ENCODE results near the gene SPATA6. TPM values are rescaled to one million over a fixed set of nuclear protein-coding genes. Genes with fewer than 3 reads are reported as not detected.

SPATA6 gene
- total and polyA plus RNA-seq, 2 of the 8 experiments (the other 6 are each of a cell fraction or from before 2014, with no cell fraction given), result 2.4 to 17.2 TPM

- Histone ChIP-seq H3K23ac (ENCODE audit: insufficient read length) (no peak overlapping the region), H2AK5ac (ENCODE audit: low read depth, low read length) (no peak overlapping the region), H3K79me1 (ENCODE audit: low read depth, low read length) (no peaks in the 10 kb centered on the region), H3K9me3 (ENCODE audit: insufficient read depth in 2 of 2, low read depth in 1 of 2, low read length in 1 of 2) (no peaks in the 10 kb centered on the region), H2BK12ac (ENCODE audit: low read depth, low read length) (no peak overlapping the region), H2BK5ac (ENCODE audit: low read depth, low read length) (no peak overlapping the region; the same call in 1 of the 2 replicates), H3K27me3 (replicated peaks in 1 of 4; ENCODE audit: control insufficient read depth in 3 of 4, extremely low read depth in 1 of 4, insufficient read depth in 3 of 4, low read length in 3 of 4) (no peaks in the 10 kb centered on the region), H3K4me3 (ENCODE audit: extremely low read depth in 1 of 4, insufficient read depth in 2 of 4, low read depth in 3 of 4, low read length in 4 of 4) (no peak overlapping the region), H2BK20ac (ENCODE audit: low read length) (no peak overlapping the region), H3K79me2 (ENCODE audit: control insufficient read depth in 1 of 2, insufficient read depth in 2 of 2, low read length in 2 of 2) (no peaks in the 10 kb centered on the region), H3K4ac (replicated peaks; ENCODE audit: insufficient read length, low read depth, low read length) (peak overlapping the region; percentile 27), H2AFZ (ENCODE audit: low read length) (no peak overlapping the region), H3K4me1 (replicated peaks in 1 of 4; ENCODE audit: control insufficient read depth in 3 of 4, insufficient read depth in 4 of 4, low read length in 3 of 4) (peaks cover 0 to 18% (median 8%) of the 10 kb centered on the region in 4 experiments; a peak in 5 of 7 replicates), H3K14ac (ENCODE audit: insufficient read length) (no peak overlapping the region), H4K91ac (replicated peaks; ENCODE audit: insufficient read length, low read length) (peak overlapping the region; percentile 45), H4K8ac (ENCODE audit: extremely low read depth, insufficient read depth, low read length) (no peak overlapping the region), H3K27ac (ENCODE audit: low read depth, low read length) (no peak overlapping the region), H3K56ac (replicated peaks; ENCODE audit: insufficient read length, low read depth, low read length) (no peak overlapping the region), H3K9ac (replicated peaks in 1 of 4; ENCODE audit: extremely low read depth in 1 of 4, low read depth in 3 of 4, low read length in 3 of 4) (no peak overlapping the region), H3K23me2 (ENCODE audit: low read depth, low read length) (no peaks in the 10 kb centered on the region), H3K18ac (ENCODE audit: extremely low read depth, low read length) (no peak overlapping the region), H3K36me3 (ENCODE audit: control insufficient read depth in 2 of 4, insufficient read depth in 4 of 4, low read length in 3 of 4) (no peaks in the 10 kb centered on the region), H2BK120ac (replicated peaks; ENCODE audit: low read depth, low read length) (peak overlapping the region; percentile 3), H3K4me2 (ENCODE audit: insufficient read depth in 1 of 2, low read depth in 2 of 2, low read length in 2 of 2) (no peak overlapping the region), H2BK15ac (ENCODE audit: low read length) (no peak overlapping the region), H4K5ac (ENCODE audit: insufficient read length, low read depth, low read length) (no peak overlapping the region), H4K20me1 (replicated peaks in 1 of 2; ENCODE audit: control insufficient read depth in 1 of 2, insufficient read depth in 2 of 2, low read length in 2 of 2) (no peaks in the 10 kb centered on the region)
- TF ChIP-seq CTBP2 (IDR thresholded peaks at IDR 0.05; ENCODE audit: borderline replicate concordance, insufficient read depth, insufficient read length, low read length) (no peak), POLR2AphosphoS5 (IDR thresholded peaks at IDR 0.05; ENCODE audit: low read depth, low read length) (no peak), TCF12 (IDR thresholded peaks at IDR 0.05; ENCODE audit: low read depth, low read length) (no peak), POU5F1 (IDR thresholded peaks at IDR 0.05; ENCODE audit: low read depth, low read length) (no peak), RBBP5 (IDR thresholded peaks at IDR 0.05; ENCODE audit: borderline replicate concordance, low read depth, low read length) (no peak), TEAD4 (IDR thresholded peaks at IDR 0.05; ENCODE audit: low read depth, low read length) (no peak), SP2 (IDR thresholded peaks at IDR 0.05; ENCODE audit: low read length) (no peak)
- DNase-seq (ENCODE audit: low read depth in 1 of 2, low spot score in 2 of 2), result no peak
- no peak for FAIRE-seq
- WGBS, 2 experiments (ENCODE audit: extremely low coverage in 1 of 2, insufficient coverage in 1 of 2, insufficient read length in 1 of 2, insufficient replicate concordance in 2 of 2, low coverage in 1 of 2, low lambda C conversion rate in 2 of 2, missing lambda C conversion rate in 1 of 2), result 66% methylated on average over 8 of the region's 8 CpGs; no CpG with 5 or more reads in 1 of the 2 experiments
- CTCF ChIA-PET (ENCODE audit: partially characterized antibody), result interaction anchor here (0.6 to 5.2 kb wide), 21 partner anchors 8 to 1910 kb away, joined by 3 to 76 read pairs (median 5); partner anchors contain the start of gene SPATA6
- POLR2A ChIA-PET (ENCODE audit: partially characterized antibody), result interaction anchor here (0.9 kb wide), 1 partner anchor 27 kb away, joined by 3 read pairs; the partner anchor contains the start of gene SPATA6
Measured at GRCh38 chr1:48499211-48499735, 27.3 kb upstream of the SPATA6 start.

All from H1 (cell line).